Neural progenitor cell (in vitro differentiated cells): Measurements from ENCODE around the gene CYYR1. TPM values are rescaled to one million over a fixed set of nuclear protein-coding genes. Genes with fewer than 3 reads are reported as not detected.

Experiments
- DNase-seq: peaks from one replicate; pipeline ENCODE4 v3.0.0-alpha.2; 2016; ENCODE audit warnings: low spot score
- H2AFZ ChIP-seq: fragments of 200-600 bp; sonication (generic); replicated peaks from 2 replicates; pipeline ENCODE4 v1.6.1; 2016; ENCODE audit warnings: antibody characterized with exemption
- H3F3A ChIP-seq: fragments of 200-600 bp; sonication (generic); 2 replicates; pipeline ENCODE4 v1.6.1; 2016; ENCODE audit warnings: antibody characterized with exemption, low read depth
- H3K27ac ChIP-seq: fragments of 200-600 bp; sonication (generic); 2 replicates; pipeline ENCODE4 v1.5.1; 2016; ENCODE audit warnings: mild to moderate bottlenecking
- H3K27me3 ChIP-seq: fragments of 200-600 bp; sonication (generic); 2 replicates; pipeline ENCODE4 v1.6.1; 2016; ENCODE audit warnings: mild to moderate bottlenecking, moderate library complexity
- H3K36me3 ChIP-seq: fragments of 200-600 bp; sonication (generic); 2 replicates; pipeline ENCODE4 v1.5.1; 2016
- H3K4me1 ChIP-seq: fragments of 200-600 bp; sonication (generic); 2 replicates; pipeline ENCODE4 v1.6.1; 2016; ENCODE audit warnings: mixed run types
- H3K4me2 ChIP-seq: fragments of 200-600 bp; sonication (generic); 2 replicates; pipeline ENCODE4 v1.6.1; 2016
- H3K4me3 ChIP-seq: fragments of 200-600 bp; sonication (generic); 2 replicates; pipeline ENCODE4 v1.5.1; 2016
- H3K79me2 ChIP-seq: fragments of 200-600 bp; sonication (generic); 2 replicates; pipeline ENCODE4 v1.6.1; 2016; ENCODE audit warnings: low read depth
- H3K9ac ChIP-seq: fragments of 200-600 bp; sonication (generic); 2 replicates; pipeline ENCODE4 v1.6.1; 2016
- H3K9me3 ChIP-seq: fragments of 200-600 bp; sonication (generic); 2 replicates; pipeline ENCODE4 v1.5.1; 2016; ENCODE audit warnings: low read depth
- H4K20me1 ChIP-seq: fragments of 200-600 bp; sonication (generic); 2 replicates; pipeline ENCODE4 v1.6.1; 2016; ENCODE audit warnings: low read depth
- H3K27ac Mint-ChIP-seq: 3 replicates; pipeline ENCODE4 v1.8.0; 2021; ENCODE audit warnings: mixed read lengths
- H3K27me3 Mint-ChIP-seq: 2 replicates; pipeline ENCODE4 v1.8.0; 2022; ENCODE audit warnings: low read depth, mild to moderate bottlenecking, inconsistent platforms, moderate library complexity, mixed read lengths; ENCODE audit not compliant: insufficient read depth
- H3K36me3 Mint-ChIP-seq: 3 replicates; pipeline ENCODE4 v1.8.0; 2021; ENCODE audit warnings: mixed read lengths
- H3K4me1 Mint-ChIP-seq: 3 replicates; pipeline ENCODE4 v1.8.0; 2021; ENCODE audit warnings: mixed read lengths
- H3K4me3 Mint-ChIP-seq: 3 replicates; pipeline ENCODE4 v1.8.0; 2021; ENCODE audit warnings: mild to moderate bottlenecking, moderate library complexity, mixed read lengths
- H3K9me3 Mint-ChIP-seq: 3 replicates; pipeline ENCODE4 v1.8.0; 2020; ENCODE audit warnings: mixed read lengths
- CTCF ChIP-seq: fragments of 200-600 bp; sonication (generic); IDR thresholded peaks from 2 replicates; pipeline ENCODE4 v1.5.1; 2017; ENCODE audit warnings: antibody characterized with exemption, mild to moderate bottlenecking
- EZH2 ChIP-seq: fragments of 200-600 bp; sonication (generic); IDR thresholded peaks from 2 replicates; pipeline ENCODE4 v1.6.1; 2017; ENCODE audit warnings: antibody characterized with exemption, mild to moderate bottlenecking, moderate library complexity
- EZH2phosphoT487 ChIP-seq: fragments of 200-600 bp; sonication (generic); IDR thresholded peaks from 2 replicates; pipeline ENCODE4 v1.6.1; 2017; ENCODE audit warnings: antibody characterized with exemption
- total RNA-seq: library from RNA; depleted of rRNA; stranded (reverse); fragments of >200 nt; gene quantifications from 2 replicates; pipeline ENCODE4 v1.2.3, GENCODE V29; 2015; ENCODE audit warnings: low replicate concordance

Gene CYYR1
- total RNA-seq, 1 donor from 2014 or later = 25.7 TPM

DNA sequence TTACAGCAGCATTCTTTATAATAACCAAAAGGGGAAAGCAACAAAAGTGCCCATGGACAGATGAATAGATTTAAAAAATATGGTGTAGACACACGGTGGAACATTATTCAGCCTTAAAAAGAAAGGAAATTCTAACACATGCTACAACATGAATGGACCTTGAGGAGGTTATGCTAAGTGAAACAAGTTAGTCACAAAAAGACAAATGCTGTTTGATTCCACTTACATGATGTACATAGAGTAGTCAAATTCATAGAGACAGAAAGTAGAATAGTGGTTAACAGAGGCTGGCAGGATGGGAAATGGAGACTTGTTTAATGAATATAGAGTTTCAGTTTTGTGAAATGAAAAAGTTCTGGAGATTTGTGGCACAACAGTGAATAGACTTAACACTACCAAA, 151.4 kb downstream of the CYYR1 start:
- peaks cover 3% of the 10 kb centered on the region for H3K36me3 Mint-ChIP-seq

More for the DNA sequence above, 151.4 kb downstream of the CYYR1 start:
- H3F3A ChIP-seq = no peaks in the 10 kb centered on the region
- Mint-ChIP-seq H3K27ac (no peak overlapping the region), H3K4me3 (no peak overlapping the region), H3K4me1 (no peaks in the 10 kb centered on the region), H3K9me3 (peaks cover 14% of the 10 kb centered on the region), H3K27me3 (no peaks in the 10 kb centered on the region)
- TF ChIP-seq EZH2 (no peak), CTCF (no peak), EZH2phosphoT487 (no peak)
- no peaks in the 10 kb centered on the region for H4K20me1 ChIP-seq
- no peak overlapping the region for H3K4me2 ChIP-seq
- peaks cover 10% of the 10 kb centered on the region for H3K4me1 ChIP-seq
- H3K36me3 ChIP-seq = no peaks in the 10 kb centered on the region
- no peaks in the 10 kb centered on the region for H3K79me2 ChIP-seq
- no peaks in the 10 kb centered on the region for H3K9me3 ChIP-seq
- no peak overlapping the region for H3K27ac ChIP-seq
- H3K4me3 ChIP-seq = no peak overlapping the region
- H3K9ac ChIP-seq = no peak overlapping the region
- H3K27me3 ChIP-seq = no peaks in the 10 kb centered on the region
- no peak overlapping the region for H2AFZ ChIP-seq
- no peak for DNase-seq
